Right renal pelvis (tissue), 4 donors: ENCODE data around the gene AOPEP. TPM values are rescaled to one million over a fixed set of nuclear protein-coding genes. Genes with fewer than 3 reads are reported as not detected.
"Not testable (repeated sequence)": the region's sequence is repeated elsewhere in the genome, so short reads cannot be mapped to it uniquely, and the experiment has no call there.

Experiments
- DNase-seq, 4 donors: peaks; one replicate each; pipeline ENCODE4 v3.0.0-alpha.2; 2013; ENCODE audit warnings: low read depth in 4 of 4, low spot score in 3 of 4, missing footprints in 1 of 4
- polyA plus RNA-seq, 4 donors: library from polyadenylated mRNA; unstranded; fragments of 120-200 nt; gene quantifications; one replicate each; pipeline ENCODE4 v1.2.1, GENCODE V29; 2013; ENCODE audit not compliant: insufficient read length in 4 of 4

Gene AOPEP
- polyA plus RNA-seq, 4 donors: 48.1 to 60.2 (median 52.1) TPM

DNA sequence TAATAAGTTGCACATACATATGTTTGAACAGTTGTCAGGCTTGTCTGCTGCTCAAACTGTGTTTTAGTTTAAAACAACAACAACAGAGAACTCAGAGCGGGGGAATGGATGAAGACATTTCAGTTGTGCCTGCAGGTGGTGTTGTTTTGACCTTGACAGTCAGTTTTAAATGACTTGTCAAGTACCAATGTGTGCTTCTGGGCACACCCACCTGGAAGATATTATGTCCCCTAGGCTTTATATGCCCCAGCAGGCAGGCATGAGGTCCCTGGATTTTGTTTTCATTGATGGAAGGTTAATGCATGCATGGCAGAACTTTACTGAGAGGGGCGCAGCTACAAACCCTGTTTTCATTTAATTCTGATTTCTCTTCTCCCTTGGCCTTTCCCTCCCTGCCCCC lies 84.6 kb downstream of the AOPEP start:
- DNase-seq: no peak

DNA sequence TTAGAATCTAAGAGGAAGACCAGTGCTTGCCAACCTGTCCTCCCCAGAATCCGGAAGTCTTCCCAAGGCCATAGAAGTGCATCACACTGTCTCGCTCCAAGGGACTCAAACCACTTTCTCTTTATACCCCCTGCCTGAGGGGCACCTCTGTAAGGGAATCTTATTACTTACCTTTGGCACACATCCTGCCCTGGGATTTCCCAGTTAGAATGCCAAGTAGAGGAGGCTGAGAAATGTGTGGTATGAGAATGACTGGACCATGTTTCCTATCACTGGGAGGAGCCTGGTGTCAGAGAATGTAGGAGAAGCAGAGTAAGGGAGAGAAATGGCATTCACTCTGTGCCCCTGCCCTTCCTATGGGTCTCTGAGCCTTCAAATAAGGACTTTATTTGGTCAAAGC lies 85.8 kb downstream of the AOPEP start:
- no peak for DNase-seq

- no peak for DNase-seq
Measured at GRCh38 chr9:94813379-94813778, 86.9 kb downstream of the AOPEP start.

GRCh38 chr9:94817291-94818177 lies 91.0 kb downstream of the AOPEP start:
- DNase-seq: no peak

DNA sequence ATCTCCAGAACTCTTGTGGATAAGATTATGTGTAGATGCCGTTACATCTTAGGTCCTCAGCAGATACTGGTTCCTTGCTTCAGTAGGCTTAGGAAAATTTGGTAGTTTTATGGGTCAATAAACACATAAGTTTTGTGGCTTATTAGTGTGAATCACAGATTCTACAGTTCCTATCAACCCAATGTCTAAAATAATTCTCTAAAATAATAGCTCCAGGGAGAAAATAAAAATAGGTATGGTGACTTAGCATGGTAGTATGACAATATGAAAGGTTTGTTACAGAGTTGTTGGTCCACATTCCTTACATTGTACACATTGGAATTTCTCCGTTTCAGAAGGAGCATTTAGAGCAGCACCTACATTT lies 91.7 kb downstream of the AOPEP start:
- no peak for DNase-seq

DNA sequence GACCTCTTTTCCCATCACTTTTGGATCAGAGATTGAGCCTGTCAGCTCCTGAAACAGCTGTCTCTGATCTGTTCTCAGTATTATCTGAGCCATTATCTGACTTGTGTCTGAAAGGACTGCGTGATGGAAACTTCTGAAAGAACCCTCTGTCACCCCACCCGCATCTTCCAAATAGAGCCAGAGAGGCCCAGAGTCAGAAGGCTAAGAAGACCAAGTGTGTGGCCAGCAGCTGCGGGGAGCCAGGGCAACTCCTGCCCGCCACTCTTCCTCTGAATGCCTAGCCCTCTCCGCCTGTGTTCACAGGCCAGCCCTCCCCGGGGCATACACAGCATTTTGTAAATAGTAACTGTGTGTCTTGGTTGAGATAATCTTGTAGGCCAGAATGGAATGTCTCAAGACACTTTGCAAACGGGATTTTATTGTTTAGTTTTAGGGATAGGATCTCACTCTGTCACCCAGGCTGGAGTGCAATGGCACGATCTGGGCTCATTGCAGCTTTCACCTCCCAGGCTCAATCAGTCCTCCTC lies 92.7 kb downstream of the AOPEP start:
- no peak for DNase-seq

GRCh38 chr9:94821098-94821887 lies 94.8 kb downstream of the AOPEP start:
- DNase-seq: no peak

DNA sequence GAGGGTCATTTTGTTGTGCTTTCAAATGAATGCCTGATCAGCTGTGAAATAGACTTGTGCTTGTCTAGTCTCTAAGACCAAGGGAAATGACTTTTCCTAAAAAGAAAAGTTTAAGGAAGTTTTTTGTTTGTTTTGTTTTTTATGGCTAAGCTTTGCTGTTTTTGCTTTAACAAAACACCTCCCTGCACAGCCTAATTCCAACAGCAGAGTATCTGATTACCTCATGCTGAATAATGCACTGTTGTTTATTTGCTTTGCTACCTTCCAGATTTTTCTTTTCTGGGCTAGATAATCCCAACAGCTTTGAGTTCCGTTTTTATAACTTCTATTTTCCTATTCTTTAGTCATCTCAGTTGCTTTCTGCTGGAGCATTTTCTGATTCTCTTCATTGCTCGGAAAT lies 95.8 kb downstream of the AOPEP start:
- DNase-seq: no peak

GRCh38 chr9:94823710-94824109 lies 97.2 kb downstream of the AOPEP start:
- DNase-seq: no peak

DNA sequence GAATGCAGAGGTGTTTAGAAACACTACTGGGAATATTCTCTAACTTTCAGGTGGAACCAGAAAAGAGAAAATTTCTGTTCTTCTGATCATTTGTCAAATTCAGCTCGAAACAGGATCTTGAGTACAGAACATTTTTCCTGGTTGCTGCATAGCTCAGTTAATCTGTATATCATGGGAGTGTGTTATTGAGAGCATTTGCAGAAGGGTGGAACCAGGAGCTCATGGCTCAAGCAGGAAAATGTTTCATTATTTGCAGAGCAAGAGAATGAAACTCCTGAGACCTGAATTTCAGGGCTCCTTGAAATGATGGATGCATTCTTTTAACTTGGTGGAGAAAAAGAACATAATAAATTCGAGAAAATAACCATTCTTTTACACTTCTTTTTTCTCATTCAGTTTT lies 97.9 kb downstream of the AOPEP start:
- no peak for DNase-seq

- DNase-seq: no peak
Measured at GRCh38 chr9:94824913-94825610, 98.6 kb downstream of the AOPEP start.

DNA sequence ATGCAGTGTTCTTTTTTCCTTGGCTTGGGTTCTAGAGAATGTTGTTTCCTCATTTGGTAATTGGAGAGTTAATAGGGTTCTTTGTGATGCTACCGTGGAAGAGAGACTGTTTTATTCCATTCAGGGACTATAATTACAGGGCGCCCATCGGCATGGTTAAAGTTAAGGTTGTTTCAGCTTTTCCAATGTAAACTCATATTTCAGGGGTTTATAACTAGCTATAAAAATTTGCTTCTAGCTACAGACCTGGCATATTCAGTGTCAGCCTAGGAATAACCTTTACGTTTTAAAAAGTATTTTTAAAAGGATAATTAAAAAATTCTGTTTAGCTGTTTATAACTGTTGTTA lies 99.1 kb downstream of the AOPEP start:
- no peak for DNase-seq

DNA sequence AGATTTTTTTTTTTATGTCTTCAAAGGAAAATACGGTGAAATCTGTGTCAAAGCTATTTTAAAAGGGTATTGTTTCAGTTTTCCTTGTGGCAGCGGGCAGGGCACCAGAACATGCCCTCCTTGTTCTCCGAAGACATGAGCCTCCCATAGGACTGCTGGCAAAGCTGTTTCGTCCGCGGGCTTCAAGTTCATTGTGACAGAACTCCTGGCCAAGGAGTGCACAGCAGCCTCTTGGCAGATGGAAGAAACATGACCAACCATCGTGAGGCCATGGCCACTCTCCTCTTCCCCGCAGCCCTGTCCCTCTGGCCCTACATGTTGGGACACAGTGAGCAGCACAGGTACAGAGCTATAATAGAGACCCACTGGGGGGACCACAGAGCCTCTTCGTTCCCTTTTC lies 99.5 kb downstream of the AOPEP start:
- no peak for DNase-seq

GRCh38 chr9:94826644-94827410 lies 100.3 kb downstream of the AOPEP start:
- no peak for DNase-seq

GRCh38 chr9:94827584-94828304 lies 101.2 kb downstream of the AOPEP start:
- no peak for DNase-seq

DNA sequence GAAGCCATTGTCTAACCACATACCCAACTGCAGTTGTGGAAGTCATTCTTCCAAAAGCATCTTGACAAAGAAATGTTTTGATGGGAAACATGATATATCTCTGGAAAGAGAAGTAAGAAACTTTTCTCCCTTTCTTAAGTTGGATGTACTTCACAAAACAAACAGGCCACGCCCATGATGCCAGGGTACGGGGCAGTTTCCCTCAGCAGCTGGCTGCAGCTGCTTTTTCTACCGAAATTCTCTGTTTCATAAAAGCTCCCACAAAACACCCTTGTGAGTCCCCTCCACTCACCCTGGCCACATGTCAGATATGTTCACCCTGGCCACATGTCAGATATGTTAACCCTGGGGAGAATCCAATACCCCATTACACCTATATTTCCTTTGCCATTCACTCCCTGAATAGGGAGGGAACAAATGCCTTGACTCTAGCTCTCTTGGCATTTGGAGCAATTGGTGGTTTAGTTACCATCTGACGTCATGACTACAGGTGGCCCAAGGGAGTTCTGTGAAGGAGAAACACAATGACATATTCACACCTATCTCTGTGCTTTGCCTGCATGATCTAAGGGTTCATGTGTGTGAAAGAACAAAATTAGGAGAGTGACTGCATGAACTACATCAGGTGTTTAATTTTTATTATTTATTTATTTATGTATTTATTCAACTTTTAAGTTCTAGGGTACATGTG lies 103.0 kb downstream of the AOPEP start:
- no peak for DNase-seq

- not testable (repeated sequence) for DNase-seq
Measured at GRCh38 chr9:94830071-94830604, 103.6 kb downstream of the AOPEP start.

GRCh38 chr9:94833802-94834201 lies 107.3 kb downstream of the AOPEP start:
- DNase-seq: no peak

DNA sequence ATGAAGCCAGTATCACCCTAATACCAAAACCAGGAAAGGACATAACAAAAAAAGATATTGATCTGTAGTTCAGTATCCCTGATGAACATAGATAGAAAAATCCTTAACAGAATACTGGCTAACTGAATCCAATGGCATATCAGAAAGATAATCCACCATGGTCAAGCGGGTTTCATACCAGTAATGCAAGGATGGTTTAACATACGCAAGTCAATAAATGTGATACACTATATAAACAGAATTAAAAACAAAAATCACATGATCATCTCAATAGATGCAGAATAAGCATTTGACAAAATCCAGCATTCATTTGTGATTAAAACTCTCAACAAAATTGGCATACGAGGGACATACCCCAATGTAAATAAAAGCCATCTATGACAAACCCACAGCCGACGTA lies 110.9 kb downstream of the AOPEP start:
- no peak for DNase-seq
